Measurements from ENCODE around the gene SFXN5. TPM values are rescaled to one million over a fixed set of nuclear protein-coding genes. Genes with fewer than 3 reads are reported as not detected.

The SFXN5 gene
- polyA plus RNA-seq, 1 donor from 2014 or later, result 5.8 TPM

DNA sequence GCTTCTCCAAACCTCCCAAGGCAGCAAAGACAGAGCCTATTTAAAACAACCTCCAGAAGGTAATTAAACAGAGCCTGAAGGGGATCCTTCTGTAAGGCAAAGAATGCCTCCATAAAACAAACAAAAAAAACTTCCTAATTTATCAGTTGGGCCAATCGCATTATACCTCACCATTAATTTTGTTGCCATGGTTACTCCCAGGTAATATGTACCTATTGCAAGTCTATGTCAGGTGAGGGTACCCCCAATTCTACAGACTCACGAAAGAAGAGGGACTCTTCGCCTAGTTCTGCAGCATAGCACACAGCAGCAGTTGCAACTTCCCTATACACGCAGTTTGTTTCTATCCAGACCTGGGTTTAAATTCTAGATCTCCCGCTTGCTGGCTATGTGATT lies 38.8 kb downstream of the SFXN5 start:
- H2AFZ ChIP-seq (ENCODE audit: low read depth, low read length), result no peak overlapping the region
- no peaks in the 10 kb centered on the region for H3K27me3 ChIP-seq (ENCODE audit: insufficient read depth, low read depth, low read length)
- no peaks in the 10 kb centered on the region for H3K9me3 ChIP-seq (ENCODE audit: low read length)
- no peak overlapping the region for H3K4me2 ChIP-seq (ENCODE audit: low read length)
- no peak overlapping the region for H3K9ac ChIP-seq (ENCODE audit: low read length)
- H3F3A ChIP-seq (ENCODE audit: insufficient read depth, low read length, poor library complexity, severe bottlenecking), result no peaks in the 10 kb centered on the region
- TF ChIP-seq EP300 (conservative IDR thresholded peaks at IDR 0.05; ENCODE audit: poor library complexity, severe bottlenecking) (no peak), POLR2AphosphoS5 (IDR thresholded peaks at IDR 0.05) (no peak), TAF1 (IDR thresholded peaks at IDR 0.05; ENCODE audit: low read depth) (no peak), EZH2 (IDR thresholded peaks at IDR 0.05; ENCODE audit: borderline replicate concordance, insufficient read depth, low read length, poor library complexity, severe bottlenecking) (no peak), REST (IDR thresholded peaks at IDR 0.05; ENCODE audit: borderline replicate concordance) (no peak), SMC3 (conservative IDR thresholded peaks at IDR 0.05; ENCODE audit: poor library complexity) (no peak), MXI1 (conservative IDR thresholded peaks at IDR 0.05; ENCODE audit: poor library complexity, severe bottlenecking) (no peak), RAD21 (conservative IDR thresholded peaks at IDR 0.05) (no peak)
- TF ChIP-seq, protein P1, sequence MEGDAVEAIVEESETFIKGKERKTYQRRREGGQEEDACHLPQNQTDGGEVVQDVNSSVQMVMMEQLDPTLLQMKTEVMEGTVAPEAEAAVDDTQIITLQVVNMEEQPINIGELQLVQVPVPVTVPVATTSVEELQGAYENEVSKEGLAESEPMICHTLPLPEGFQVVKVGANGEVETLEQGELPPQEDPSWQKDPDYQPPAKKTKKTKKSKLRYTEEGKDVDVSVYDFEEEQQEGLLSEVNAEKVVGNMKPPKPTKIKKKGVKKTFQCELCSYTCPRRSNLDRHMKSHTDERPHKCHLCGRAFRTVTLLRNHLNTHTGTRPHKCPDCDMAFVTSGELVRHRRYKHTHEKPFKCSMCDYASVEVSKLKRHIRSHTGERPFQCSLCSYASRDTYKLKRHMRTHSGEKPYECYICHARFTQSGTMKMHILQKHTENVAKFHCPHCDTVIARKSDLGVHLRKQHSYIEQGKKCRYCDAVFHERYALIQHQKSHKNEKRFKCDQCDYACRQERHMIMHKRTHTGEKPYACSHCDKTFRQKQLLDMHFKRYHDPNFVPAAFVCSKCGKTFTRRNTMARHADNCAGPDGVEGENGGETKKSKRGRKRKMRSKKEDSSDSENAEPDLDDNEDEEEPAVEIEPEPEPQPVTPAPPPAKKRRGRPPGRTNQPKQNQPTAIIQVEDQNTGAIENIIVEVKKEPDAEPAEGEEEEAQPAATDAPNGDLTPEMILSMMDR (IDR thresholded peaks at IDR 0.05; ENCODE audit: poor library complexity, severe bottlenecking), result no peak
- no peak overlapping the region for H3K27ac ChIP-seq (ENCODE audit: low read length)
- no peaks in the 10 kb centered on the region for H3K36me3 ChIP-seq (ENCODE audit: insufficient read depth, low read length)
- H3K4me3 ChIP-seq (ENCODE audit: low read length), result no peak overlapping the region
- H3K9me2 ChIP-seq (ENCODE audit: insufficient read depth, low read length), result no peaks in the 10 kb centered on the region
- H3K79me2 ChIP-seq (replicated peaks; ENCODE audit: insufficient read depth, low read length), result no peaks in the 10 kb centered on the region
- no peaks in the 10 kb centered on the region for H4K20me1 ChIP-seq (ENCODE audit: insufficient read depth)

DNA sequence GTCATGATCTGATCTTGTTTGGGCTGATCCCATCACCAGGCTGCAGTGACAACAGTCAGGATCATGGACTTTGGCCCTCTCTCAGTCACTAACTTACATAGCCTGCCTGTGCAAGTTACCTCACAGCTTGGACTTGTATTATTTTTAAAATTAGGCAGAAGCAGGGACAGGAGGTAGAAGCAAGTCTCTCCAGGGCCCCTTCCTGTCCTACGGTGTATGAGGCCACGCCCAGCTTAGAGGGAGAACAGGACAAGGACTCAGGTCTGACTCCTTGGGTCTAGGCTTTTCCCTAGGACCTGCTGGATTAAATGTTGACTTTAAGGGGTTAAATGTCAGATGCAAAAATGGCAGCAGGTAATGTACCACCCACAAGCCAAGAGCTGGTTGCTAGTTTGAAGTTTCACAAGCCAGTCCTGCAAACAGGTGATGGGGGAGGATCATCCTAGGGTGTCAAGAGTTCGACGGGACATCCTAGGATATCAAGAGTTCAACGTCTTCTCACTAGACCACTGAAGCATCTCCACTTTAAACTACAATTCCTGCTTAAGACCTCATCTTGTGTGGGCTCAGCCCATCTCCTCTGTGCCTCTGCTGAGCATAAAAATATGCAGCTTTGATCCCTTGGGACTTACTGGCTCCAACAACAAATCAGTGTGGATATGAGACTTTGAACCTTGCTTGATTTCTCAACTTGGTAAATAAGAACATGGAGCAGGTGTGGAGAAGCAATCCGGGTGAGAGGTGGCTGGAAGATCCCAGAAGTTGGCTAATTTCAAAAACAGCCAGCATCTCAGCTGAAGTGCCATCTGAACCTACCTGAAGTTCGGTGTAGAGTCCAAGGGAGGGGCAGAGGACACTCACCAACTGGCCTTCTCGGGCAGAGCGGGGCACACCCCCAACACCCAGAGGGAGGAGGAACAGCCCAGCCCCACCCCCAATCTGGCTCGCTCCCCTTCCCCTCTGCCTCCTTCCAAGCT lies 39.5 kb downstream of the SFXN5 start:
- TF ChIP-seq TAF1 (IDR thresholded peaks at IDR 0.05; ENCODE audit: low read depth), result no peak
- TF ChIP-seq, protein P1 (IDR thresholded peaks at IDR 0.05; ENCODE audit: poor library complexity, severe bottlenecking), result no peak
- no peak for TF ChIP-seq POLR2AphosphoS5 (IDR thresholded peaks at IDR 0.05)
- no peak for TF ChIP-seq EP300 (conservative IDR thresholded peaks at IDR 0.05; ENCODE audit: poor library complexity, severe bottlenecking)
- no peak overlapping the region for H3K4me3 ChIP-seq (ENCODE audit: low read length)
- H3K9me3 ChIP-seq (ENCODE audit: low read length), result no peaks in the 10 kb centered on the region

More for the DNA sequence above, 39.5 kb downstream of the SFXN5 start:
- no peaks in the 10 kb centered on the region for H3K36me3 ChIP-seq (ENCODE audit: insufficient read depth, low read length)
- H3F3A ChIP-seq (ENCODE audit: insufficient read depth, low read length, poor library complexity, severe bottlenecking), result no peaks in the 10 kb centered on the region
- H3K4me2 ChIP-seq (ENCODE audit: low read length), result no peak overlapping the region
- no peaks in the 10 kb centered on the region for H3K9me2 ChIP-seq (ENCODE audit: insufficient read depth, low read length)
- H3K79me2 ChIP-seq (replicated peaks; ENCODE audit: insufficient read depth, low read length), result no peaks in the 10 kb centered on the region
- H3K27me3 ChIP-seq (ENCODE audit: insufficient read depth, low read depth, low read length), result no peaks in the 10 kb centered on the region
- H2AFZ ChIP-seq (ENCODE audit: low read depth, low read length), result no peak overlapping the region
- no peak overlapping the region for H3K9ac ChIP-seq (ENCODE audit: low read length)
- no peak overlapping the region for H3K27ac ChIP-seq (ENCODE audit: low read length)
- no peaks in the 10 kb centered on the region for H4K20me1 ChIP-seq (ENCODE audit: insufficient read depth)

Measured in neural cell (in vitro differentiated cells).